Aorta (tissue), 5 donors: ENCODE data around the gene DCPS. TPM values are rescaled to one million over a fixed set of nuclear protein-coding genes. Genes with fewer than 3 reads are reported as not detected.

ENCODE experiments used
- ATAC-seq: fragments of 200-7000 bp; cut with Tn5 transposase; one replicate; pipeline ENCODE4 v1.9.1; 2022; ENCODE audit warnings: moderate library complexity; ENCODE audit not compliant: low FRiP score
- DNase-seq, 2 donors: peaks; one replicate each; pipeline ENCODE4 v3.0.0-alpha.2; 2020
- H3K27ac ChIP-seq, 2 donors: one replicate each; pipeline ENCODE4 v1.5.1; 2013; ENCODE audit warnings: low read length in 2 of 2, mild to moderate bottlenecking in 2 of 2, moderate library complexity in 2 of 2, control low read depth in 1 of 2, inconsistent platforms in 1 of 2, low read depth in 1 of 2
- H3K27me3 ChIP-seq, 2 donors: one replicate each; pipeline ENCODE4 v1.6.1; 2013; ENCODE audit warnings: control low read depth in 1 of 2, low read length in 1 of 2, mild to moderate bottlenecking in 1 of 2, moderate library complexity in 1 of 2; ENCODE audit not compliant: insufficient read depth in 2 of 2, control insufficient read depth in 1 of 2
- H3K36me3 ChIP-seq, 2 donors: one replicate each; pipeline ENCODE4 v1.6.1; 2013; ENCODE audit warnings: control low read depth in 1 of 2, low read length in 1 of 2, mild to moderate bottlenecking in 1 of 2; ENCODE audit not compliant: insufficient read depth in 2 of 2, control insufficient read depth in 1 of 2
- H3K4me1 ChIP-seq, 2 donors: one replicate each; pipeline ENCODE4 v1.6.1; 2013; ENCODE audit warnings: low read length in 2 of 2, control low read depth in 1 of 2, mild to moderate bottlenecking in 1 of 2, moderate library complexity in 1 of 2; ENCODE audit not compliant: insufficient read depth in 2 of 2, control insufficient read depth in 1 of 2
- H3K4me3 ChIP-seq, 2 donors: one replicate each; pipeline ENCODE4 v1.5.1; 2013; ENCODE audit warnings: low read length in 2 of 2, control low read depth in 1 of 2, mild to moderate bottlenecking in 1 of 2
- H3K9me3 ChIP-seq: one replicate; pipeline ENCODE4 v1.6.1; 2013; ENCODE audit warnings: mild to moderate bottlenecking, low read length; ENCODE audit not compliant: control insufficient read depth
- WGBS, 2 donors: extraction: QIAGEN DNeasy Blood & Tissue Kit; methylation state at CpG; one replicate each; pipeline ENCODE4 v1.1.7; 2013; 5-methylcytosine and 5-hydroxymethylcytosine counted together
- intact Hi-C, 2 donors: fragments of 100-400 bp; cut with DNase I; formaldehyde crosslinking; loops; one replicate each; pipeline versions ENCODE4 v1.14.2 to v1.15.0; 2022
- polyA plus RNA-seq, 2 donors: library from polyadenylated mRNA; stranded (reverse); fragments of 200-250 nt; gene quantifications; one replicate each; pipeline ENCODE4 v1.2.3, GENCODE V29; 2013
- total RNA-seq, 2 donors: library from RNA; stranded (reverse); fragmentation: NEBNext Ultra II Directional; extraction: Animal tissue kit (Norgen Biotek cat#: 25700); gene quantifications; one replicate each; pipeline ENCODE4 v1.2.1, GENCODE V29; 2021
- donor health status: healthy with polysubstance abuse.
- donor health status: Bipolar disorder and iron deficiency.
- donor health status: DM: no; HTN: no; CAD: no.
- donor health status: DM: no; HTN: no; CAD: no.
- donor health status: DM: yes; HTN: yes; CAD: no.

Gene DCPS
- total and polyA plus RNA-seq, 4 donors, result 7.9 to 9.9 (median 9.3) TPM

GRCh38 chr11:126311401-126312291 lies 7.8 kb downstream of the DCPS start:
- H3K27ac ChIP-seq, result no peak overlapping the region
- 93 to 96% methylated on average over 14 of the region's 14 CpGs for WGBS, 2 donors
- intact Hi-C loops, result loop anchor here in 1 of 2 donors (2.0 to 10.0 kb wide), 3 partner anchors 36 to 169 kb away; no protein-coding TSS in a partner anchor
- H3K9me3 ChIP-seq, result no peaks in the 10 kb centered on the region
- H3K4me1 ChIP-seq, result no peaks in the 10 kb centered on the region
- DNase-seq (peak in 1 of 2 donors; percentile 38), ATAC-seq (no peak)
- H3K36me3 ChIP-seq, result no peaks in the 10 kb centered on the region
- no peak overlapping the region for H3K4me3 ChIP-seq
- H3K27me3 ChIP-seq, result no peaks in the 10 kb centered on the region

- Histone ChIP-seq H3K36me3 (no peaks in the 10 kb centered on the region), H3K4me1 (no peaks in the 10 kb centered on the region), H3K27ac (no peak overlapping the region), H3K4me3 (no peak overlapping the region), H3K9me3 (no peaks in the 10 kb centered on the region), H3K27me3 (no peaks in the 10 kb centered on the region)
- DNase-seq (peak in 1 of 2 donors; percentile 35), ATAC-seq (no peak)
- WGBS, 2 donors, result 83% methylated on average over 8 of the region's 8 CpGs
- intact Hi-C loops, result loop anchor here in 1 of 2 donors (5.0 to 10.0 kb wide), 2 partner anchors 34 to 102 kb away; no protein-coding TSS in a partner anchor
These were observed 9.1 kb downstream of the DCPS start for GRCh38 chr11:126312961-126313360.

GRCh38 chr11:126313826-126314225 lies 10.0 kb downstream of the DCPS start:
- Histone ChIP-seq H3K4me1 (no peaks in the 10 kb centered on the region), H3K4me3 (no peak overlapping the region), H3K27me3 (no peaks in the 10 kb centered on the region), H3K9me3 (no peaks in the 10 kb centered on the region), H3K27ac (no peak overlapping the region), H3K36me3 (no peaks in the 10 kb centered on the region)
- ATAC-seq, result no peak
- WGBS, 2 donors, result 94 to 96% methylated on average over 5 of the region's 5 CpGs
- DNase-seq, result peak in 1 of 2 donors; percentile 14
- intact Hi-C loops, result loop anchor here in 1 of 2 donors (5.0 to 10.0 kb wide), 2 partner anchors 33 to 101 kb away; no protein-coding TSS in a partner anchor

- no peaks in the 10 kb centered on the region for H3K27me3 ChIP-seq
- H3K9me3 ChIP-seq, result no peaks in the 10 kb centered on the region
- H3K27ac ChIP-seq, result peak overlapping the region; percentile 23 to 73
- no peak for DNase-seq
- no peak overlapping the region for H3K4me3 ChIP-seq
- WGBS, 2 donors, result 9 to 14% methylated on average over 1 of the region's 1 CpG
- H3K4me1 ChIP-seq, result no peaks in the 10 kb centered on the region
- no peak for ATAC-seq
- intact Hi-C loops, result loop anchor here in 1 of 2 donors (10.0 kb wide), 1 partner anchor 97 kb away; no protein-coding TSS in a partner anchor
- H3K36me3 ChIP-seq, result no peaks in the 10 kb centered on the region
These were observed 13.5 kb downstream of the DCPS start for GRCh38 chr11:126317432-126317755.

- Histone ChIP-seq H3K27me3 (no peaks in the 10 kb centered on the region), H3K27ac (peak overlapping the region; percentile 23 to 73), H3K9me3 (no peaks in the 10 kb centered on the region), H3K4me1 (no peaks in the 10 kb centered on the region), H3K36me3 (no peaks in the 10 kb centered on the region), H3K4me3 (no peak overlapping the region)
- peak; percentile 95 for ATAC-seq
- intact Hi-C loops, result loop anchor here in 1 of 2 donors (10.0 kb wide), 1 partner anchor 97 kb away; no protein-coding TSS in a partner anchor
- DNase-seq, result peak; percentile 86 to 88
- 2 to 6% methylated on average over 14 of the region's 14 CpGs for WGBS, 2 donors
These were observed 14.1 kb downstream of the DCPS start for GRCh38 chr11:126317756-126318573.

GRCh38 chr11:126318574-126319373 lies 14.9 kb downstream of the DCPS start:
- Histone ChIP-seq H3K9me3 (no peaks in the 10 kb centered on the region), H3K27ac (peak overlapping the region; percentile 23 to 73), H3K27me3 (no peaks in the 10 kb centered on the region), H3K36me3 (no peaks in the 10 kb centered on the region), H3K4me1 (no peaks in the 10 kb centered on the region), H3K4me3 (no peak overlapping the region)
- peak; percentile 28 to 64 for DNase-seq
- WGBS, 2 donors, result 35% methylated on average over 9 of the region's 9 CpGs
- ATAC-seq, result peak; percentile 86
- intact Hi-C loops, result loop anchor here in 1 of 2 donors (10.0 kb wide), 1 partner anchor 96 kb away; no protein-coding TSS in a partner anchor

GRCh38 chr11:126319374-126319740 lies 15.5 kb downstream of the DCPS start:
- ATAC-seq (no peak), DNase-seq (peak in 1 of 2 donors; percentile 31)
- WGBS, 2 donors, result 34 to 49% methylated on average over 5 of the region's 5 CpGs
- intact Hi-C loops, result loop anchor here in 1 of 2 donors (10.0 kb wide), 1 partner anchor 95 kb away; no protein-coding TSS in a partner anchor
- Histone ChIP-seq H3K27ac (no peak overlapping the region), H3K9me3 (no peaks in the 10 kb centered on the region), H3K36me3 (no peaks in the 10 kb centered on the region), H3K4me1 (no peaks in the 10 kb centered on the region), H3K27me3 (no peaks in the 10 kb centered on the region), H3K4me3 (no peak overlapping the region)

GRCh38 chr11:126322996-126323395 lies 19.1 kb downstream of the DCPS start:
- no peak for ATAC-seq
- WGBS, 2 donors, result 87 to 92% methylated on average over 3 of the region's 3 CpGs
- H3K27ac ChIP-seq, result no peak overlapping the region
- no peaks in the 10 kb centered on the region for H3K9me3 ChIP-seq
- no peaks in the 10 kb centered on the region for H3K4me1 ChIP-seq
- no peaks in the 10 kb centered on the region for H3K27me3 ChIP-seq
- no peak overlapping the region for H3K4me3 ChIP-seq
- H3K36me3 ChIP-seq, result no peaks in the 10 kb centered on the region
- intact Hi-C loops, result no loop called here
- peak in 1 of 2 donors; percentile 6 for DNase-seq
